CD4-positive, alpha-beta T cell (primary cell): ENCODE results near the gene VSTM2B. TPM values are rescaled to one million over a fixed set of nuclear protein-coding genes. Genes with fewer than 3 reads are reported as not detected.

Experiments used
- ATAC-seq: fragments of 200-7000 bp; cut with Tn5 transposase; one replicate; pipeline ENCODE4 v1.10.0; 2022; ENCODE audit warnings: mild to moderate bottlenecking; ENCODE audit not compliant: poor library complexity
- CTCF ChIA-PET: fragments of 350-600 bp; sonication (Branson Sonifier 250); formaldehyde crosslinking; loops from one replicate; lab custom pipeline; 2021; ENCODE audit warnings: antibody characterized with exemption, inconsistent platforms; lab: Charles Lee
- POLR2A ChIA-PET: fragments of 350-600 bp; sonication (Branson Sonifier 250); formaldehyde crosslinking; loops from one replicate; lab custom pipeline; 2021; ENCODE audit warnings: antibody characterized with exemption, inconsistent platforms; lab: Charles Lee
- DNase-seq, 14 experiments: peaks; one replicate each; pipeline ENCODE4 v3.0.0-alpha.2; 2013 to 2020; ENCODE audit warnings: mixed read lengths in 2 of 14
- H3K27ac ChIP-seq, 2 donors: one replicate each; pipeline versions ENCODE4 v1.5.1 to v1.7.0; 2013; ENCODE audit warnings: low read length in 2 of 2, low read depth in 1 of 2, mild to moderate bottlenecking in 1 of 2
- H3K27me3 ChIP-seq, 2 experiments: 1 replicate in 1 of 2; 2 replicates in 1 of 2; pipeline versions ENCODE4 v1.6.1 to v1.7.0; 2013; ENCODE audit warnings: low read length in 2 of 2, control low read depth in 1 of 2, mild to moderate bottlenecking in 1 of 2, moderate library complexity in 1 of 2; ENCODE audit not compliant: insufficient read depth in 2 of 2, control insufficient read depth in 1 of 2
- H3K36me3 ChIP-seq: one replicate; pipeline ENCODE4 v1.6.1; 2013; ENCODE audit warnings: low read length, control low read depth; ENCODE audit not compliant: insufficient read depth
- H3K4me1 ChIP-seq: one replicate; pipeline ENCODE4 v1.6.1; 2013; ENCODE audit warnings: low read length, control low read depth; ENCODE audit not compliant: insufficient read depth
- H3K4me3 ChIP-seq: one replicate; pipeline ENCODE4 v1.5.1; 2013; ENCODE audit warnings: mild to moderate bottlenecking, low read length, moderate library complexity
- H3K9me3 ChIP-seq, 2 experiments: 1 replicate in 1 of 2; 2 replicates in 1 of 2; pipeline versions ENCODE4 v1.6.1 to v1.7.0; 2013; ENCODE audit warnings: low read length in 2 of 2, mild to moderate bottlenecking in 2 of 2, control low read depth in 1 of 2, moderate library complexity in 1 of 2; ENCODE audit not compliant: control insufficient read depth in 1 of 2, insufficient read depth in 1 of 2
- H3K27ac Mint-ChIP-seq: one replicate; pipeline ENCODE4 v1.8.0; 2020; ENCODE audit warnings: mixed read lengths
- H3K27me3 Mint-ChIP-seq: one replicate; pipeline ENCODE4 v1.8.0; 2021; ENCODE audit warnings: mixed read lengths
- H3K36me3 Mint-ChIP-seq: one replicate; pipeline ENCODE4 v1.8.0; 2021; ENCODE audit warnings: low read depth, mixed read lengths
- H3K4me1 Mint-ChIP-seq: one replicate; pipeline ENCODE4 v1.8.0; 2021; ENCODE audit warnings: low read depth, mixed read lengths
- H3K4me3 Mint-ChIP-seq: one replicate; pipeline ENCODE4 v1.8.0; 2020; ENCODE audit warnings: mild to moderate bottlenecking, mixed read lengths
- H3K9me3 Mint-ChIP-seq: one replicate; pipeline ENCODE4 v1.8.0; 2020; ENCODE audit warnings: mixed read lengths
- intact Hi-C, 2 experiments: fragments of 100-400 bp; cut with DNase I in 1 of 2; cut with micrococcal nuclease in 1 of 2; formaldehyde crosslinking; loops; one replicate each; pipeline versions ENCODE4 v1.15.1 to v1.9.0; 2023 to 2025; cut with DNase I, micrococcal nuclease
- total RNA-seq, 174 experiments: library from RNA in 2 of 174; stranded (reverse) in 2 of 174; gene quantifications; one replicate each; pipeline ENCODE4 v1.2.3 and lab custom pipeline; 2021 to 2026
- TF ChIP-seq, protein P1 (sequence below): fragments of 200-600 bp; IDR thresholded peaks from one replicate; pipeline ENCODE4 v1.8.0; 2022; ENCODE audit warnings: antibody characterized with exemption, mild to moderate bottlenecking

The VSTM2B gene
- total RNA-seq, 2 experiments from 2014 or later = not detected

DNA sequence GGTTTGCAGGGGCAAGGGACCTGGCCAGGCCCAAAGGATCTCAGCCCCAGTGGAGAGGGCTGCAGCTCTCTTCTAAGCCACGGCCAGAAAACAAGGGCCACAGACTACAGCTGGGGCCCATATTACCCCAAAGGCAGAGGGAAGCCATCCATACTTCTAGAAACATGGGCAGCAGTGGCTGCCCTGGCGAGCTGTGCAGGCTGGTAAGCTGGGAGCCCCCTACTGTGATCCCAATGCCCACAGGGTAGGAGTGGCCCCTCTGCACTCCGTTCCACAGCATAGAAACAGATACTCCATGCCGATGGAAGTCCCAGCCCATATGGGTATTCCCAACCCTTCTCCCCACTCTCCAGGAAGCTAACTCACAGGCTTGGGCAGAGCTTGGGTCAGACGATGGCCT is 25.1 kb downstream of the VSTM2B start:
- no peaks in the 10 kb centered on the region for H3K4me1 ChIP-seq
- Mint-ChIP-seq H3K4me3 (no peak overlapping the region), H3K9me3 (peaks cover 27% of the 10 kb centered on the region), H3K36me3 (no peaks in the 10 kb centered on the region), H3K4me1 (no peaks in the 10 kb centered on the region), H3K27ac (no peak overlapping the region), H3K27me3 (peaks cover 44% of the 10 kb centered on the region)
- TF ChIP-seq, protein P1, sequence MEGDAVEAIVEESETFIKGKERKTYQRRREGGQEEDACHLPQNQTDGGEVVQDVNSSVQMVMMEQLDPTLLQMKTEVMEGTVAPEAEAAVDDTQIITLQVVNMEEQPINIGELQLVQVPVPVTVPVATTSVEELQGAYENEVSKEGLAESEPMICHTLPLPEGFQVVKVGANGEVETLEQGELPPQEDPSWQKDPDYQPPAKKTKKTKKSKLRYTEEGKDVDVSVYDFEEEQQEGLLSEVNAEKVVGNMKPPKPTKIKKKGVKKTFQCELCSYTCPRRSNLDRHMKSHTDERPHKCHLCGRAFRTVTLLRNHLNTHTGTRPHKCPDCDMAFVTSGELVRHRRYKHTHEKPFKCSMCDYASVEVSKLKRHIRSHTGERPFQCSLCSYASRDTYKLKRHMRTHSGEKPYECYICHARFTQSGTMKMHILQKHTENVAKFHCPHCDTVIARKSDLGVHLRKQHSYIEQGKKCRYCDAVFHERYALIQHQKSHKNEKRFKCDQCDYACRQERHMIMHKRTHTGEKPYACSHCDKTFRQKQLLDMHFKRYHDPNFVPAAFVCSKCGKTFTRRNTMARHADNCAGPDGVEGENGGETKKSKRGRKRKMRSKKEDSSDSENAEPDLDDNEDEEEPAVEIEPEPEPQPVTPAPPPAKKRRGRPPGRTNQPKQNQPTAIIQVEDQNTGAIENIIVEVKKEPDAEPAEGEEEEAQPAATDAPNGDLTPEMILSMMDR = no peak
- no peak overlapping the region for H3K4me3 ChIP-seq
- H3K27me3 ChIP-seq = peaks cover 0 to 11% of the 10 kb centered on the region in 2 experiments
- POLR2A ChIA-PET = no interaction called here
- H3K27ac ChIP-seq = no peak overlapping the region
- ATAC-seq (no peak), DNase-seq (no peak)
- intact Hi-C loops = no loop called here
- H3K9me3 ChIP-seq = peaks cover 17 to 19% of the 10 kb centered on the region in 2 experiments
- H3K36me3 ChIP-seq = no peaks in the 10 kb centered on the region
- CTCF ChIA-PET = no interaction called here

DNA sequence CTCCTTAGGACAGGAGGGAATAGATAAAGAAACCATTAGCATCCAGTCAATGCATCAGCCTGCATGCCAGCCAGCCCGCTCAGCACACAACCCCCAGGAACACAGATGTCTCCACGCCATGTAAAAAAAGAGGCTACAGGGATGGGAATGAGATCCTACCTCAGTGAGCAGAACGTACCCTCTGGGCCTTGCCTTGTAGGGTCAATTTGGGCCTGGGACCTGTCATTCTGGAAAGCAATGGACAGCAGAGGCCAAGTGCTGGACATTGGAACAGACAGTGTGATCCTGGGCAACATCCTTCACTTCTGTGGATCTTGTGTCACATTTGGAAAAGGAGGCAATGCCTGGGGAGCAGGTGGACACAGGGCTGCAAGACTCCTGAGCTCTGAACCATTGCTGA is 26.0 kb downstream of the VSTM2B start:
- intact Hi-C loops = no loop called here
- peaks cover 27% of the 10 kb centered on the region for H3K9me3 Mint-ChIP-seq
- Histone ChIP-seq H3K4me1 (no peaks in the 10 kb centered on the region), H3K27ac (no peak overlapping the region), H3K4me3 (no peak overlapping the region), H3K36me3 (no peaks in the 10 kb centered on the region), H3K27me3 (peaks cover 0 to 11% of the 10 kb centered on the region in 2 experiments), H3K9me3 (peaks cover 17 to 18% of the 10 kb centered on the region in 2 experiments)
- H3K27ac Mint-ChIP-seq = no peak overlapping the region
- H3K27me3 Mint-ChIP-seq = peaks cover 46% of the 10 kb centered on the region
- no peak for DNase-seq
- TF ChIP-seq, protein P1 = no peak
- no peak for ATAC-seq
- POLR2A ChIA-PET = no interaction called here
- H3K36me3 Mint-ChIP-seq = no peaks in the 10 kb centered on the region
- CTCF ChIA-PET = no interaction called here
- no peak overlapping the region for H3K4me3 Mint-ChIP-seq
- H3K4me1 Mint-ChIP-seq = no peaks in the 10 kb centered on the region

DNA sequence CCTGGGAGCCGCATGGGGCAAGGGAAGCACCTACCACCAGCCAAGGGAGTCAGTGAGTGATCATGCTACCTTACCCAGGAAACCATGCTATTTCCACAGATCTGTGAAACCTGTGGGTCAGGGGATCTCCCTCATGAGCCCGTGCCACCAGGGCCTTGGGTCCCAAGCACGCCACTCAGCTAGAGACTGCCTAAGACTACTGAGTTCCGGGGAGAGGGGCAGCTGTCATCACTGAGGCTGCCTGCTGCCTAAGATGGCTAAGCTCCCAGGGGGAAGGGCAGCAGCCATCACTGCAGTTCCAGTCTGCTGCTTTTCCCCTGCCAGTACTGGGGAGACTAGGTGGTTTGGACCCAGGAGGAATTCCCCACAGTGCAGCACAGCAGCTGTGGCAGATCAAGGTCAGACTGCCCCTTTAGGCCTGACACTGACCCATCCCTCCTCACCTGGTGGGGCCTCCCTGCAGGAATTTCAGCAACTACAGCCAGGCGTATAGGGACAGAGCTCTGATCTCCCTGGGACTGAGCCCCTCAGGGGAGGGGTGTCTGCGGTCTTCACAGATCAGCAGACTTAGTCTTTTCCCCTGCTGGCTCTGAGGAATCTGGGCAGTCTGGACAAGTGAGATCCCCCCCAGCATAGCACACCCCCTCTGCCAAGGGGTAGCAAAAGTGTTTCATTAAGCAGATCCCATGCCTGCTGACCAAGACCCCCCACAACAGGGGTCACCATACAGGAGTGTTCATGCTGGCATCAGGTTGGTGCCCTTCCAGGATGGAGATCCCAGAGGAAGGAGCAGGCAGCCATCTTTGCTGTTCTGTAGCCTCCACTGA is 26.9 kb downstream of the VSTM2B start:
- ATAC-seq (no peak), DNase-seq (no peak)
- Mint-ChIP-seq H3K27ac (no peak overlapping the region), H3K9me3 (peaks cover 27% of the 10 kb centered on the region), H3K27me3 (peaks cover 41% of the 10 kb centered on the region), H3K36me3 (no peaks in the 10 kb centered on the region), H3K4me1 (no peaks in the 10 kb centered on the region), H3K4me3 (no peak overlapping the region)
- intact Hi-C loops = no loop called here
- Histone ChIP-seq H3K36me3 (no peaks in the 10 kb centered on the region), H3K27me3 (peaks cover 0 to 11% of the 10 kb centered on the region in 2 experiments), H3K4me1 (no peaks in the 10 kb centered on the region), H3K9me3 (peaks cover 17 to 18% of the 10 kb centered on the region in 2 experiments), H3K27ac (no peak overlapping the region), H3K4me3 (no peak overlapping the region)
- POLR2A ChIA-PET = no interaction called here
- TF ChIP-seq, protein P1 = no peak
- CTCF ChIA-PET = no interaction called here
